ENCODE results near the gene HOXD9. TPM values are rescaled to one million over a fixed set of nuclear protein-coding genes. Genes with fewer than 3 reads are reported as not detected.

Gene HOXD9
- total RNA-seq, 1 donor from 2014 or later = not detected

DNA sequence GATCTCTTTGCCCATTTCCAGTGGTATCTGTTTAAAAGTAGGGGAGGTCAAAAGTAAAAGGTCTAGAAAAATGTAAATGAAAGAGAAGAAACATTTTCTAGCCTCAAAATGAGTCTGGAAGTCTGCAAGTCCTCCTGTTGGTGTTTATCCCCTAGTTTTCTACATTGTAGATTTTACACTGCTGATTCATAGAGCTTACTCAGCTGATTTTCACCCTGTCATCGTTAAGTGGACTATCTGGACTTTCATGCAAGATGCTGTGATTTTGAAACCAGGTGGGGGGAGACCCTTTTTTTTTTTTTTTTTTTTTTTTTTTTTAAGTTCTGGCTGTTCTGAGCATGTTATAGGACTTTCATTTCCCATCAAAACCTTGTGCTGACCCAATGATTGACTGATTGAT is 44.9 kb downstream of the HOXD9 start:
- no peaks in the 10 kb centered on the region for H3F3A ChIP-seq (ENCODE audit: low read depth)
- no peaks in the 10 kb centered on the region for H3K4me1 ChIP-seq
- H2AFZ ChIP-seq (replicated peaks) = no peak overlapping the region
- Mint-ChIP-seq H3K9me3 (peaks cover 15% of the 10 kb centered on the region), H3K27me3 (ENCODE audit: insufficient read depth, low read depth) (peaks cover 83% of the 10 kb centered on the region), H3K27ac (no peak overlapping the region), H3K36me3 (no peaks in the 10 kb centered on the region), H3K4me1 (no peaks in the 10 kb centered on the region), H3K4me3 (no peak overlapping the region)
- H3K9ac ChIP-seq = no peak overlapping the region
- H3K36me3 ChIP-seq = no peaks in the 10 kb centered on the region
- H3K4me3 ChIP-seq = no peak overlapping the region
- H3K27me3 ChIP-seq = peaks cover 100% of the 10 kb centered on the region
- no peaks in the 10 kb centered on the region for H3K9me3 ChIP-seq (ENCODE audit: low read depth)
- DNase-seq (ENCODE audit: low spot score) = no peak
- no peak overlapping the region for H3K27ac ChIP-seq
- H3K79me2 ChIP-seq (ENCODE audit: low read depth) = no peaks in the 10 kb centered on the region
- H4K20me1 ChIP-seq (ENCODE audit: low read depth) = peaks cover 90% of the 10 kb centered on the region
- no peak for TF ChIP-seq EZH2phosphoT487 (IDR thresholded peaks at IDR 0.05)
- peak; percentile 4 for TF ChIP-seq EZH2 (IDR thresholded peaks at IDR 0.05)
- TF ChIP-seq, protein P1, sequence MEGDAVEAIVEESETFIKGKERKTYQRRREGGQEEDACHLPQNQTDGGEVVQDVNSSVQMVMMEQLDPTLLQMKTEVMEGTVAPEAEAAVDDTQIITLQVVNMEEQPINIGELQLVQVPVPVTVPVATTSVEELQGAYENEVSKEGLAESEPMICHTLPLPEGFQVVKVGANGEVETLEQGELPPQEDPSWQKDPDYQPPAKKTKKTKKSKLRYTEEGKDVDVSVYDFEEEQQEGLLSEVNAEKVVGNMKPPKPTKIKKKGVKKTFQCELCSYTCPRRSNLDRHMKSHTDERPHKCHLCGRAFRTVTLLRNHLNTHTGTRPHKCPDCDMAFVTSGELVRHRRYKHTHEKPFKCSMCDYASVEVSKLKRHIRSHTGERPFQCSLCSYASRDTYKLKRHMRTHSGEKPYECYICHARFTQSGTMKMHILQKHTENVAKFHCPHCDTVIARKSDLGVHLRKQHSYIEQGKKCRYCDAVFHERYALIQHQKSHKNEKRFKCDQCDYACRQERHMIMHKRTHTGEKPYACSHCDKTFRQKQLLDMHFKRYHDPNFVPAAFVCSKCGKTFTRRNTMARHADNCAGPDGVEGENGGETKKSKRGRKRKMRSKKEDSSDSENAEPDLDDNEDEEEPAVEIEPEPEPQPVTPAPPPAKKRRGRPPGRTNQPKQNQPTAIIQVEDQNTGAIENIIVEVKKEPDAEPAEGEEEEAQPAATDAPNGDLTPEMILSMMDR (IDR thresholded peaks at IDR 0.05) = no peak
- no peak overlapping the region for H3K4me2 ChIP-seq

DNA sequence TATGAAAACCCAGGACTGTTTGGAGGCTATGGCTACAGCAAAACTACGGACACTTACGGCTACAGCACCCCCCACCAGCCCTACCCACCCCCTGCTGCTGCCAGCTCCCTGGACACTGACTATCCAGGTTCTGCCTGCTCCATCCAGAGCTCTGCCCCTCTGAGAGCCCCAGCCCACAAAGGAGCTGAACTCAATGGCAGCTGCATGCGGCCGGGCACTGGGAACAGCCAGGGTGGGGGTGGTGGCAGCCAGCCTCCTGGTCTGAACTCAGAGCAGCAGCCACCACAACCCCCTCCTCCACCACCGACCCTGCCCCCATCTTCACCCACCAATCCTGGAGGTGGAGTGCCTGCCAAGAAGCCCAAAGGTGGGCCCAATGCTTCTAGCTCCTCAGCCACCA is 46.7 kb downstream of the HOXD9 start:
- Histone ChIP-seq H3K27ac (no peak overlapping the region), H3K27me3 (peaks cover 100% of the 10 kb centered on the region), H2AFZ (replicated peaks) (no peak overlapping the region), H3K4me1 (no peaks in the 10 kb centered on the region), H3K9me3 (ENCODE audit: low read depth) (no peaks in the 10 kb centered on the region), H3K9ac (no peak overlapping the region), H3K4me3 (no peak overlapping the region), H3K36me3 (no peaks in the 10 kb centered on the region), H4K20me1 (ENCODE audit: low read depth) (peaks cover 90% of the 10 kb centered on the region), H3K4me2 (no peak overlapping the region), H3K79me2 (ENCODE audit: low read depth) (no peaks in the 10 kb centered on the region), H3F3A (ENCODE audit: low read depth) (no peaks in the 10 kb centered on the region)
- peaks cover 8% of the 10 kb centered on the region for H3K4me1 Mint-ChIP-seq
- H3K27me3 Mint-ChIP-seq (ENCODE audit: insufficient read depth, low read depth) = peaks cover 86% of the 10 kb centered on the region
- no peak for TF ChIP-seq EZH2 (IDR thresholded peaks at IDR 0.05)
- TF ChIP-seq, protein P1 (IDR thresholded peaks at IDR 0.05) = no peak
- TF ChIP-seq EZH2phosphoT487 (IDR thresholded peaks at IDR 0.05) = no peak
- peaks cover 13% of the 10 kb centered on the region for H3K9me3 Mint-ChIP-seq
- H3K36me3 Mint-ChIP-seq = no peaks in the 10 kb centered on the region
- H3K27ac Mint-ChIP-seq = no peak overlapping the region
- H3K4me3 Mint-ChIP-seq = no peak overlapping the region
- no peak for DNase-seq (ENCODE audit: low spot score)

DNA sequence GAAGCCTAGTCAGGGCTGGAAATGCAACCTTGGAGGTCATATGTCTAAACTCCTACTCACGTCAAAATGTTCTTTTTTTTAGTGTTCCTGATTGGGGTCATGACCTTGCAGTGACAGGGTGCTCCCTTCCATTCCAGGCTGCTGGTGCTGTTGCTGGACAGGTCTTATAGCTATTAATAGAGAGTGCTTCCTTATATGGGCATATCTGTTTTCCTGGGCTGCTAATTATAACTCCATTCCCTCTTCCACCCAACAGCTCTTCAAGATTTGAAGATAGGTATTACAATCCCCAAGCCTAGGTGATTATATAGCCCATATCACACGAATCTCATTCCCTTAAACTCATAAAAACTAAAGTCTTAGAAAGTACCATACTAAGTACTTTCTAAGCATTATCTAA is 47.2 kb downstream of the HOXD9 start:
- H3K4me2 ChIP-seq = no peak overlapping the region
- H3K9me3 ChIP-seq (ENCODE audit: low read depth) = no peaks in the 10 kb centered on the region
- no peak for DNase-seq (ENCODE audit: low spot score)
- peaks cover 100% of the 10 kb centered on the region for H3K27me3 ChIP-seq
- peaks cover 86% of the 10 kb centered on the region for H3K27me3 Mint-ChIP-seq (ENCODE audit: insufficient read depth, low read depth)
- no peak overlapping the region for H3K27ac ChIP-seq
- H3K36me3 ChIP-seq = no peaks in the 10 kb centered on the region
- peaks cover 12% of the 10 kb centered on the region for H3K4me1 Mint-ChIP-seq
- no peaks in the 10 kb centered on the region for H3K79me2 ChIP-seq (ENCODE audit: low read depth)
- peaks cover 90% of the 10 kb centered on the region for H4K20me1 ChIP-seq (ENCODE audit: low read depth)
- no peaks in the 10 kb centered on the region for H3K36me3 Mint-ChIP-seq
- H3K27ac Mint-ChIP-seq = no peak overlapping the region
- H3K9ac ChIP-seq = no peak overlapping the region
- H2AFZ ChIP-seq (replicated peaks) = no peak overlapping the region
- peaks cover 13% of the 10 kb centered on the region for H3K9me3 Mint-ChIP-seq
- peaks cover 2% of the 10 kb centered on the region for H3F3A ChIP-seq (ENCODE audit: low read depth)
- TF ChIP-seq, protein P1 (IDR thresholded peaks at IDR 0.05) = no peak
- TF ChIP-seq EZH2 (IDR thresholded peaks at IDR 0.05) (no peak), EZH2phosphoT487 (IDR thresholded peaks at IDR 0.05) (no peak)
- H3K4me3 Mint-ChIP-seq = no peak overlapping the region
- H3K4me1 ChIP-seq = peaks cover 3% of the 10 kb centered on the region
- H3K4me3 ChIP-seq = no peak overlapping the region

All from neural progenitor cell (in vitro differentiated cells).